CD4-positive, alpha-beta T cell (primary cell): Measurements from ENCODE around the gene PLAC1. TPM values are rescaled to one million over a fixed set of nuclear protein-coding genes. Genes with fewer than 3 reads are reported as not detected.

Source experiments
- ATAC-seq: fragments of 200-7000 bp; cut with Tn5 transposase; one replicate; pipeline ENCODE4 v1.10.0; 2022; ENCODE audit warnings: mild to moderate bottlenecking; ENCODE audit not compliant: poor library complexity
- CTCF ChIA-PET: fragments of 350-600 bp; sonication (Branson Sonifier 250); formaldehyde crosslinking; loops from one replicate; lab custom pipeline; 2021; ENCODE audit warnings: antibody characterized with exemption, inconsistent platforms; lab: Charles Lee
- POLR2A ChIA-PET: fragments of 350-600 bp; sonication (Branson Sonifier 250); formaldehyde crosslinking; loops from one replicate; lab custom pipeline; 2021; ENCODE audit warnings: antibody characterized with exemption, inconsistent platforms; lab: Charles Lee
- DNase-seq, 14 experiments: peaks; one replicate each; pipeline ENCODE4 v3.0.0-alpha.2; 2013 to 2020; ENCODE audit warnings: mixed read lengths in 2 of 14
- H3K27ac ChIP-seq, 2 donors: one replicate each; pipeline versions ENCODE4 v1.5.1 to v1.7.0; 2013; ENCODE audit warnings: low read length in 2 of 2, low read depth in 1 of 2, mild to moderate bottlenecking in 1 of 2
- H3K27me3 ChIP-seq, 2 experiments: 1 replicate in 1 of 2; 2 replicates in 1 of 2; pipeline versions ENCODE4 v1.6.1 to v1.7.0; 2013; ENCODE audit warnings: low read length in 2 of 2, control low read depth in 1 of 2, mild to moderate bottlenecking in 1 of 2, moderate library complexity in 1 of 2; ENCODE audit not compliant: insufficient read depth in 2 of 2, control insufficient read depth in 1 of 2
- H3K36me3 ChIP-seq: one replicate; pipeline ENCODE4 v1.6.1; 2013; ENCODE audit warnings: low read length, control low read depth; ENCODE audit not compliant: insufficient read depth
- H3K4me1 ChIP-seq: one replicate; pipeline ENCODE4 v1.6.1; 2013; ENCODE audit warnings: low read length, control low read depth; ENCODE audit not compliant: insufficient read depth
- H3K4me3 ChIP-seq: one replicate; pipeline ENCODE4 v1.5.1; 2013; ENCODE audit warnings: mild to moderate bottlenecking, low read length, moderate library complexity
- H3K9me3 ChIP-seq, 2 experiments: 1 replicate in 1 of 2; 2 replicates in 1 of 2; pipeline versions ENCODE4 v1.6.1 to v1.7.0; 2013; ENCODE audit warnings: low read length in 2 of 2, mild to moderate bottlenecking in 2 of 2, control low read depth in 1 of 2, moderate library complexity in 1 of 2; ENCODE audit not compliant: control insufficient read depth in 1 of 2, insufficient read depth in 1 of 2
- H3K27ac Mint-ChIP-seq: one replicate; pipeline ENCODE4 v1.8.0; 2020; ENCODE audit warnings: mixed read lengths
- H3K27me3 Mint-ChIP-seq: one replicate; pipeline ENCODE4 v1.8.0; 2021; ENCODE audit warnings: mixed read lengths
- H3K36me3 Mint-ChIP-seq: one replicate; pipeline ENCODE4 v1.8.0; 2021; ENCODE audit warnings: low read depth, mixed read lengths
- H3K4me1 Mint-ChIP-seq: one replicate; pipeline ENCODE4 v1.8.0; 2021; ENCODE audit warnings: low read depth, mixed read lengths
- H3K4me3 Mint-ChIP-seq: one replicate; pipeline ENCODE4 v1.8.0; 2020; ENCODE audit warnings: mild to moderate bottlenecking, mixed read lengths
- H3K9me3 Mint-ChIP-seq: one replicate; pipeline ENCODE4 v1.8.0; 2020; ENCODE audit warnings: mixed read lengths
- intact Hi-C, 2 experiments: fragments of 100-400 bp; cut with DNase I in 1 of 2; cut with micrococcal nuclease in 1 of 2; formaldehyde crosslinking; loops; one replicate each; pipeline versions ENCODE4 v1.15.1 to v1.9.0; 2023 to 2025; cut with DNase I, micrococcal nuclease
- total RNA-seq, 174 experiments: library from RNA in 2 of 174; stranded (reverse) in 2 of 174; gene quantifications; one replicate each; pipeline ENCODE4 v1.2.3 and lab custom pipeline; 2021 to 2026
- TF ChIP-seq, protein P1 (sequence below): fragments of 200-600 bp; IDR thresholded peaks from one replicate; pipeline ENCODE4 v1.8.0; 2022; ENCODE audit warnings: antibody characterized with exemption, mild to moderate bottlenecking

PLAC1 gene
- total RNA-seq, 2 experiments from 2014 or later: not detected

DNA sequence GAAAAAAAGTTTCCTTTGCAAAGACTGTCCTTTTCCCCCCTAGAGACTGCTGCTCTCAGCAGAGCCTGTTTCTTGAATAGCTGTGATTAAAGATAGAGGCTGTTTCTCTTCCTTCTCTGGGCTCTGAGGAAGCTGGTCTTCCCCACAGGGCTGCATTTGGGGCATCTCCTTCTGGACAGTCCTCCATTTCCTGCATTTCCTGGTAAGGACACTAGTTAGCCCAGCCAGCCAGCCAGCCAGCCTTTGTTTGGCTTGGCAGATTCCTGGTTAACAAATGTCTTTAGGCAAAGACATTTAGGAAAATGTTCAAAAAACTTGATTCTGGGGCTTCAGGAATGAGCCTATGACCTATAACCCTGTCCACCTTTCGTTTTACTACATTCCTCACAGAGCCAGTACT is 34.0 kb upstream of the PLAC1 start:
- TF ChIP-seq, protein P1, sequence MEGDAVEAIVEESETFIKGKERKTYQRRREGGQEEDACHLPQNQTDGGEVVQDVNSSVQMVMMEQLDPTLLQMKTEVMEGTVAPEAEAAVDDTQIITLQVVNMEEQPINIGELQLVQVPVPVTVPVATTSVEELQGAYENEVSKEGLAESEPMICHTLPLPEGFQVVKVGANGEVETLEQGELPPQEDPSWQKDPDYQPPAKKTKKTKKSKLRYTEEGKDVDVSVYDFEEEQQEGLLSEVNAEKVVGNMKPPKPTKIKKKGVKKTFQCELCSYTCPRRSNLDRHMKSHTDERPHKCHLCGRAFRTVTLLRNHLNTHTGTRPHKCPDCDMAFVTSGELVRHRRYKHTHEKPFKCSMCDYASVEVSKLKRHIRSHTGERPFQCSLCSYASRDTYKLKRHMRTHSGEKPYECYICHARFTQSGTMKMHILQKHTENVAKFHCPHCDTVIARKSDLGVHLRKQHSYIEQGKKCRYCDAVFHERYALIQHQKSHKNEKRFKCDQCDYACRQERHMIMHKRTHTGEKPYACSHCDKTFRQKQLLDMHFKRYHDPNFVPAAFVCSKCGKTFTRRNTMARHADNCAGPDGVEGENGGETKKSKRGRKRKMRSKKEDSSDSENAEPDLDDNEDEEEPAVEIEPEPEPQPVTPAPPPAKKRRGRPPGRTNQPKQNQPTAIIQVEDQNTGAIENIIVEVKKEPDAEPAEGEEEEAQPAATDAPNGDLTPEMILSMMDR: no peak
- Mint-ChIP-seq H3K4me1 (no peaks in the 10 kb centered on the region), H3K36me3 (no peaks in the 10 kb centered on the region), H3K27ac (no peak overlapping the region), H3K9me3 (no peaks in the 10 kb centered on the region), H3K27me3 (no peaks in the 10 kb centered on the region), H3K4me3 (no peak overlapping the region)
- H3K9me3 ChIP-seq: no peaks in the 10 kb centered on the region
- H3K4me1 ChIP-seq: no peaks in the 10 kb centered on the region
- intact Hi-C loops: no loop called here
- H3K27me3 ChIP-seq: peaks cover 0 to 5% of the 10 kb centered on the region in 2 experiments
- ATAC-seq: no peak
- POLR2A ChIA-PET: no interaction called here
- H3K4me3 ChIP-seq: no peak overlapping the region
- CTCF ChIA-PET: no interaction called here
- DNase-seq: no peak
- no peaks in the 10 kb centered on the region for H3K36me3 ChIP-seq
- H3K27ac ChIP-seq: no peak overlapping the region

DNA sequence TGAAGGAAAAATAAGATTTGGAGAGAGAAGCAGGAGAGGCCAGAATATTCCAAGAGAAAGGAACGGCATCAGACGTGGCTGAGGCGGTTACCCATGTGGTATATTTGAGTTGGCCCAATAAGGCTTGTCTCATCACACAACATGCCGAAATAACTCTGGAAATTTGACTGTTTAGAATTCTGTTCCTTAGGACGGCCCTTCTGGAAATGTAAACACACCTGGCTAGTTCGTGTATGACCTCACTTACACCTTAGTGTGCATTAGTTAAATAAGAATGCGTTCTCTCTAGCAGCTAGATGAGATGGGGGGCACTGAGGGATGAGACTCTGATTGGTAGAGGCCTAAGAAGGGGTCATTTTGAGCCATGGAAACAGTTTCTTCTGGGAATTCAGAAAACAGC is 33.2 kb upstream of the PLAC1 start:
- H3K9me3 Mint-ChIP-seq: no peaks in the 10 kb centered on the region
- H3K4me1 ChIP-seq: no peaks in the 10 kb centered on the region
- CTCF ChIA-PET: no interaction called here
- TF ChIP-seq, protein P1: no peak
- ATAC-seq (no peak), DNase-seq (no peak)
- H3K9me3 ChIP-seq: no peaks in the 10 kb centered on the region
- POLR2A ChIA-PET: no interaction called here
- H3K27me3 Mint-ChIP-seq: no peaks in the 10 kb centered on the region
- H3K36me3 Mint-ChIP-seq: no peaks in the 10 kb centered on the region
- H3K4me1 Mint-ChIP-seq: no peaks in the 10 kb centered on the region
- no peak overlapping the region for H3K27ac ChIP-seq
- no peak overlapping the region for H3K4me3 ChIP-seq
- intact Hi-C loops: no loop called here
- no peak overlapping the region for H3K27ac Mint-ChIP-seq
- no peaks in the 10 kb centered on the region for H3K36me3 ChIP-seq
- peaks cover 0 to 5% of the 10 kb centered on the region in 2 experiments for H3K27me3 ChIP-seq
- no peak overlapping the region for H3K4me3 Mint-ChIP-seq

DNA sequence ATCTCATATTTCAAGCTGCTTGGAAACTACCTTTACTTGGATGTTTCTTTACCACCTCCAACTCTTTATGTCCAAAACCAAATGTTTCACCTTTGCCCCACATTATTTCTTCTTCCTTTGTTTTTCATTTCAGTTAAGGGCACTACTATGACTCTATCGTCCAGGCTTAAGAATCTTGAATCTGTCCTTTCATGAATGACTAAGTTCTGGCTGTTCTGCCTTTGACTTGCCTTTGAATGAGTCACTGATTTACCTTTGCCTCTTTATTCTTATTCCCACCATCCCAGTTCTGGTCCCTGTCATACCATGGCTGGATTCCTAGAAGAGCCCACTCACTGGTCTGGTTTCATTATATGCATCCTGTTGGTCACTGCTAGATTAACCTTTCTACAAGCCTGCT is 30.6 kb upstream of the PLAC1 start:
- Histone ChIP-seq H3K9me3 (no peaks in the 10 kb centered on the region), H3K27me3 (peaks cover 0 to 5% of the 10 kb centered on the region in 2 experiments), H3K4me3 (no peak overlapping the region), H3K27ac (no peak overlapping the region), H3K4me1 (no peaks in the 10 kb centered on the region), H3K36me3 (no peaks in the 10 kb centered on the region)
- no peak overlapping the region for H3K4me3 Mint-ChIP-seq
- H3K9me3 Mint-ChIP-seq: no peaks in the 10 kb centered on the region
- H3K4me1 Mint-ChIP-seq: no peaks in the 10 kb centered on the region
- ChIA-PET CTCF (no interaction called here), POLR2A (no interaction called here)
- no peaks in the 10 kb centered on the region for H3K27me3 Mint-ChIP-seq
- DNase-seq (no peak), ATAC-seq (no peak)
- intact Hi-C loops: no loop called here
- TF ChIP-seq, protein P1: no peak
- no peak overlapping the region for H3K27ac Mint-ChIP-seq
- H3K36me3 Mint-ChIP-seq: no peaks in the 10 kb centered on the region
